KBM-7 (cell line): Measurements from ENCODE around the gene HSDL1.

Source experiments
- DNase-seq: peaks from one replicate; pipeline ENCODE4 v3.0.0-alpha.2; 2015
- in situ Hi-C: fragments of 300-500 bp; cut with MboI; formaldehyde crosslinking; loops from 2 replicates; pipeline ENCODE4 v1.14.3; 2020; ENCODE audit warnings: low sequenced_read_pairs, low pct_unique_long_range_greater_than_20kb, mixed read lengths

HSDL1 gene

DNA sequence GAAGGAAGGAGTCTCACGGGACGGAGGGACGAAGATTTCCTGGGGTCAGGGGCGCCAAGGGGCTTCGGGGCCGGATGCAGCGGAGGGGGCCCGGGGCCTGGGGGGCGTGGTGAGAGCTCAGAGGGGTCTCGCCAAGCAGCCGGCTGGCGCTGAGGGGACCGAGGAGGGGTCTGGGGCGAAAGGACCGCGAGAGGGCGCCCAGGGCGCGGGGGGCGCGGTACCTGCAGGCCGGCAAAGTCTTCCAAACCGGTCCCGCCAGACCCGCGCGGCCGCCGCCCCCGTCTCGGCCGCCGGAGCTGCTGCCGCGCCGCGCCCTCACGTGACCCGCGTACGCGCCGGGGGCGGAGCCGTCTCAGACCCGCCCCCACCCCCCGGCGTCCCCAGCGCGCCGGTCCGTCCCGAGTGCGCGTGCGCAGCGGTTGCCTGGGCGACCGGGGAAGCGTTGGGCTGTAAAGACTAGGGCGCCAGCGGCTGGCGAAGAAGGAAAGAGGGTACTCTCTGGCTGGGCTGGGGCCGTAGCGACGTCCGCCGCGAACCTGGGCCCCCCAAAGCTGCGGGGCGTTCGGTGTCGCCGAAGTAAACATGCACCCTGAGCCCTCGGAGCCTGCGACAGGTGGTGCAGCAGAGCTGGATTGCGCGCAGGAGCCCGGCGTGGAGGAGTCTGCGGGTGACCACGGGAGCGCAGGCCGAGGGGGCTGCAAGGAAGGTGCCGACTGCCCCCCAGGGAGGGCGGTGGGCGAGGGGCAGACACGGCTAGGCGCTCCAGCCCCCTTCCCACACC, at the start of gene HSDL1, which contains the start of gene DNAAF1:
TSS of gene HSDL1 (minus strand) at position 319 of the 781 bp plus-strand sequence. CDS start 13,856 bp downstream, outside the sequence.
TSS of gene DNAAF1 (plus strand) at position 450 of the 781 bp plus-strand sequence. CDS start at position 583, 133 bp downstream.
- peak; percentile 86 for DNase-seq
- in situ Hi-C loops: no loop called here

GRCh38 chr16:84194018-84194417, 49.0 kb upstream of the HSDL1 start:
- DNase-seq: no peak
- in situ Hi-C loops: no loop called here

- in situ Hi-C loops: no loop called here
- no peak for DNase-seq
These were observed 48.5 kb upstream of the HSDL1 start for GRCh38 chr16:84193480-84193879.

GRCh38 chr16:84191466-84191865, 46.5 kb upstream of the HSDL1 start:
- no peak for DNase-seq
- in situ Hi-C loops: no loop called here

GRCh38 chr16:84190731-84191388, 45.9 kb upstream of the HSDL1 start, which contains the start of gene ADAD2:
Gene ADAD2 (plus strand): TSS chr16:84191157. CDS start chr16:84191231, 74 bp downstream.
- in situ Hi-C loops: no loop called here
- no peak for DNase-seq

DNA sequence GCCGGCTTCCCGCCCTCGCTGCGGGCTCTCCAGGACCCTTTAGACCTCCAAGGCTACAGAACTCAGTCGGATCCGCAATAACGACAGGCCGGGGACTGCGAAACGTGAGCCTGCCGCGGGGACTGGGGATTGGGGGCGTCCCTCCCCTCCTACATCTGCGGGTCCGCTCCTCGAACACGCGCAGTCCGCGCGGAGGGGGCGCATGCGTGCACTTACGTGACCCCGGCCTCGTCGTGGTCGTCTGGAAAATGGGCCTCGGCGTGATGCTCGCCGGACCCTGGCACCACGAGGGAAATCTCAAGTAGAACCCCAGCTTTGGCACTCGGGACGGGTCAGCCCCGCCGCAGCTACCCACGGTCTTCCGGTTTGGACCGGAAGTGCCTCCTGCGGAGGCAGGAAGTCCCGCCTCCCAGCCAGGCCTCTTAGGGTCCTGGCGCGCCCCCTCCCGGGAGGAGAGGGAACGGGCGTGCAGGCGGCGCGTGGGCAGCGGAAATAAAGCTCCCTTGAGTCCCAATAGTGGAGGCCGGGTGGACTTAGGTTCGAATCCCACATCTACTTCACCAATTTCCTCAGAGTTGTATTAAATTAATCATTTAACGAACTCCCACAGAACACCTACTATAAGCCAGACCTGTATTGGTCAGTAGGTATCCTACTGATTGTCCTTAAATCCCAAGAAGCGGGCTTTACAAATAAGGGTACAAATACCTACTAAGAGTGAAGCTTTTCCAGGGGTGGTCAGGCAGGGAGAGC, 41.9 kb upstream of the HSDL1 start, which contains the start of gene TAF1C:
TSS of gene TAF1C (minus strand) at position 373 of the 753 bp plus-strand sequence. CDS start 2,069 bp downstream, outside the sequence.
- peak; percentile 94 for DNase-seq
- in situ Hi-C loops: no loop called here

GRCh38 chr16:84184775-84185174, 39.8 kb upstream of the HSDL1 start:
- in situ Hi-C loops: no loop called here
- no peak for DNase-seq

DNA sequence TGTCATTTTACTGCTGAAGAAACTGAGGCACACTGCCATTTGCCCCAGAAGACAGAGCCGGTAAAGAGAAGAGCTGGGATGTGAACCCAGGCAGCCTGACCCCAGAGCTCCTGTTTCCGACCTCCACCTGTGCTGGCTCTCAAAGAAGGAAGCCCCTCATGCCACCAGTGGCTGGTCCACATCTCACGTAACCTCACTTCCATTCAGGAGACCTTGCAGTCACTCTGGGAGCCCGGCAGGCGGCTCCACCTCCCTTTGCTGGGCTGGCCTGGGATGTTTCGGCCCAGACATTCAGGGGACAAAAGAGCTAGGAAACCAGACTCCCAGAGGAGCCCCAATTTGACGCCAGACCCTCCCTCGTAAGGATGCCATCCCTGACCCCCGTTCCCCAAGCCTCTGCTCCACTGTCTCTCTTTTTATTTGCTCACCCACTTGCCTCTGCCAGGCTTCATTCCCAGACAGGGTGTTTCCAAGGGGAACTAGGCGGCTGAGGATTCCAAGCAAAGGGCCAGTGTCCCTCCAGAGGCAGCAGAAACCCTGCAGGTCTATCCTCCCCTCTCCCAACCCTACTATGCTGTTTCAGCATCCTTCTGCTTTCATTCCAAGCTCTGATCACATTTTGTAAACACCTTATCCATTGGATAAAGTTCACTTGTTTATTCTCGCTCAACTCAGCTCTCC, 39.1 kb upstream of the HSDL1 start:
- in situ Hi-C loops: no loop called here
- no peak for DNase-seq

DNA sequence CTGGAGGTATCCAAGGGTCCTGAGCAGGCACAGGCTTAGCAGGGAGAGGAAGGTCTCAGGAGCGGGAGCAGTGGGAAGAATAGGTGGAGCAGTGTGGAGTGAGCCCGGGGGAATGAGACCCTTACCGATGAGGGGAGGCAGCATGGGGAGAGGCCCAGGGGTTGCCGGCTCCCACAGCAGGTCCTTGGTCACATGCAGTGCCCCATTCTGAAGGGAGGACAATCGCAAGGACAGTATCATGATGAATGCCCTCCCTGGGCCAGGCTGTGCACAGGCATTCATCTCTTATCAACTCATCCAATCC, 38.5 kb upstream of the HSDL1 start:
- no peak for DNase-seq
- in situ Hi-C loops: no loop called here

DNA sequence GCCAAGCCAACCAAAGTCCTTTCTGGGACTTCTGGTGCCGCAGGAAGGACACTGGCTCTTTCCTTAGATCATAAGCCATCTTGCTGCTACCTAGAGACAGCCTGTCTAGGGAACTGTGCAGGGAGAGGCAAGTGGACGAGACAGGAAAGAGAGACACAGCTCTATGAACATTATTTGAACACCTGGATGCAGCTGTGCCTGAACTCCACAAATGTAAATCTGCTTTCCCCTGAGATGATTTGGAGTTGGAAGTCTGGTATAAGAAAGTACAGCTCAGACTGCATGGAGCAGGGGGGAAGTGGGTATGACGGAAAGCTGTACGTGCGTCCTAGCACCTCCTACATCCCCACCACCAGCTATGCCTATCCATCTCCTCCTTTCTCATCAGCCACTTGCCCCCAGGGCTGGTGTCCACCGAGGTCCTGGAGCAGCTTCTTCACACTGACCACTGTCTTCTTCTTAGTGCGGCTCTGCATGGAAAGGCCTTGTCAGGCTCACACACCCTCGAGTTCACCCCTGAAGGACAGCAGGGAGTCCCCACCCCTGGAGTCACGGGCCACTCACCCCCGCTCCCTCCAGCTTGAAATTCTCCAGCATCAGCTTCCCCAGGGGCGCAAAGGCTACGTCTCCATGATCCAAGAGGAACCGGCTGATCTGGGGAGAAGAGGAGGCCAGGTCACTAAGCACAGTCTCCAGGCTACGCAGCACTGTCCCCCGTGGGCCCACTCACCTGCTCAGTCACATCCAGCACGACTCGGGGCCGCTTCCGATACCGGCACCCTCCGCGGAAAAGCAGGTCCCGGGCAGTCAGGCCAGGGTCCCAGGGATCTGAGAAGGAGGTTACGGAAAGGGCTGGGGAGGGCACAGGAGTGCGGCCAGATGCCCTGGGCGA, 37.9 kb upstream of the HSDL1 start:
- in situ Hi-C loops: no loop called here
- DNase-seq: no peak

GRCh38 chr16:84182104-84182503, 37.1 kb upstream of the HSDL1 start:
- in situ Hi-C loops: no loop called here
- DNase-seq: no peak

GRCh38 chr16:84181144-84181915, 36.4 kb upstream of the HSDL1 start:
- in situ Hi-C loops: no loop called here
- DNase-seq: no peak

GRCh38 chr16:84180519-84181140, 35.7 kb upstream of the HSDL1 start:
- in situ Hi-C loops: no loop called here

GRCh38 chr16:84179612-84180320, 34.8 kb upstream of the HSDL1 start:
- no peak for DNase-seq
- in situ Hi-C loops: no loop called here

More at GRCh38 chr16:84180519-84181140, 35.7 kb upstream of the HSDL1 start:
- DNase-seq: no peak

DNA sequence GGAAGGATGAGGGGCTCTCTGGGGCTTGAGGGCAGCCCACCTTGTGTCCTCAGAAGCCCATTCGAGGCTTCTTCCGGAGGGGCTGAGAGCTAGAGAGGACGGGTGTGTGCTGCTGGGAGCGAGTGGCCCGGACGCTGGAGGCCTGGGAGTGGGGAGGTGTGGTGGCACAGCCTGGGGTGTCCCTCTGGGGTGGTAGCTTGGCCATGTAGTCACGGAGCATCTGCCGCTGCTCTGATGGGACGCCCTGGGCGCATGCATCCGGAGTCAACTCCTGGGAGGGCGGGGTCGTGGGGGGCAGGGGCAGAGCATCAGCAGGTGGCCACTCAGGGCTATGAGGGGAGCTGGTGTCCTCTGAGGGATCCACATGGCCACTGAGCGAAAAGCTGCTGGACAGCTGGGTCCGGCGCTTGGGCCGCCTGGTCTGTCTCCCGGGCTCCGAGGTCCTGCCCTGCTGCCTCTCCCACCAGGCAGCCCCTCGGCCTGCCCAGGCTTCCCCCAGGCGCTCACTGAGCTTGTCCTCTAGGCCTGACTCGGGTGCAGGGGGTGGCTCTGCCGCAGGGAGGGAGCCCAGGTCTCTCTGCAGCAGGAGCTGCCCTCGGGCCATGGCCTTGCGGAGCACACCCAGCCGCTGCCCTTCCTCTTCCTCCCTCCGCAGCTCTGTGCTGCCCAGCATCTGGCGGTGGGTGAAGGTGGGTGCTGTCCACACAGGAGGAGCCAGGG, 34.1 kb upstream of the HSDL1 start:
- in situ Hi-C loops: no loop called here

DNA sequence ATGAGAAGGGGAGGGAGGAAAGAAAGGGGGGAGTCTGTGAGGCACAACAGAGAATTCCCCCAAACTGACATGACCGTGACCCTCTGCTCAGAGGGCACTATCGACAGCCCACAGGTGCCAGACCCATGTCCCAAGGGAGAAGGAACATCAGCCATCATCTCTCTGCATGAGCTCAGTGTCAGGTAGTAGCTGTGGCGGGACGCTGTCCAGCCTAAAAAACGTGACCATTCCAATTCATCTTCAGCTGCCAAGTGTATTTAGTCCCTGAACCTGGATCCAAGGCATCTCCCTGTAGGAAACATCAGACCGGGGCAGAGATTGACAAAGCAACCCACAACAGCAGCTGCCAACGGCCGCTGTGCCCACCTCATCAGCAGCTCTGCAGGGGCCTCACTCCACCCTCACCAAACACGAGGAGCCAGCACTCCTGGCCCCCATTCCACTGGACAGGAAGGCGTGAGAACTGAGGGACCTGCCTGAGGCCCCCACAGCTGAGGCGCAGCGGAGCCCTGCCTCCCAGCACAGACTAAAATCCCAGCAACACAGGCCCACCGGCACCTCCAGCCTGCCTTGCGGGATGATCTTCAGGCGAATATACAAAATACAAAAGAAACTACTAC, 33.3 kb upstream of the HSDL1 start:
- no peak for DNase-seq
- in situ Hi-C loops: no loop called here

More for the DNA sequence above, 34.1 kb upstream of the HSDL1 start:
- DNase-seq: no peak
